ENCODE results near the gene IL11. TPM values are rescaled to one million over a fixed set of nuclear protein-coding genes. Genes with fewer than 3 reads are reported as not detected.
A peak's percentile ranks its signal among the peaks of the same experiment; 100 is the strongest.

IL11 gene
- total and polyA plus RNA-seq, 2 of the 13 experiments (the other 11 are each of a cell fraction or from before 2014, with no cell fraction given): 2.5 to 2.9 TPM

DNA sequence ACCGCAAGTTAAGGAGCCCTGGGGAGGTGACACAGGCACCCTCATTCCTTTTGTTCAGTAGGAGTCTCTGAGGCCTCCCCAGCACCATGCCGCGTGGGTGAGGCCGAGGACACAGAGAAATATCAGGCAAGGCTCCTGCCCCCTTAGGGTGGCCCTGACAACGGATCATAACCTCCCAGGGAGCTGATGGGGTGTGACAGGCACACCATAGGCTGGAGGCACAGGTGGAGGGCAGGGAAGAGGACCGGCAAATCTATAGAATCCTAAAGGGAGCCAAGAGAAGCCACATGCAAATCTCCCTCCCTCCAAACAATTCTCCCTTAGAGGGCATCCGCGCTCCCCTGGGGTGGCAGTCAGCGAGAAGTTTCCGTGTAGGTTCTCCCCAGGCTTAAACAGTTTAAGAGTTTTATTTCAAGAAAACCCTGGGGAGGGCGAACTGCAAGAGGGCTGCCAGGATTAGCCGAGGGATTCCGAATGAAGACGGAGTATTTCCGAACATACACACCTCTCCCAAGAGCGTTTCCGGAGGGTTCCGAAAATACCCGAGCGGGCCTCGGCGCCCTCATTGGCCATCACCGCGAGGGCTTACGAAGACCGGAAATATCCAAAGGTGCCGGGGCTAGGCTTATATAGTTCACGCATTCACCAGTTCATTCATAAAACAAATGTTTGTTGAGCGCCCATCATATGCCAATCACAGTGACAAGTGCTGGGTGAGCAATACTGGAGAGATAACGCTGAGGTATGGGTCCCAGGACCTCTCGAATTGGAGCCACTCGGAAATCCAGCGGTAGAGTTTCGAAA, 14.9 kb upstream of the IL11 start (continued):
- TF ChIP-seq FOSL2 (CRISPR knock-in tag; IDR thresholded peaks at IDR 0.05): no peak
- no peak for TF ChIP-seq RFXANK (CRISPR knock-in tag; IDR thresholded peaks at IDR 0.05)
- no peak for TF ChIP-seq MTA1 (CRISPR knock-in tag; IDR thresholded peaks at IDR 0.05; ENCODE audit: borderline replicate concordance)
- TF ChIP-seq ZNF800 (CRISPR knock-in tag; IDR thresholded peaks at IDR 0.05): 0 out of 2 replicates have a peak, but pooled peaks have one; percentile 40
- peak; percentile 83; the same call in 1 of the 2 replicates for TF ChIP-seq PHF21A (CRISPR knock-in tag; IDR thresholded peaks at IDR 0.05)
- TF ChIP-seq BHLHE40 (IDR thresholded peaks at IDR 0.05; ENCODE audit: low read length): no peak
- no peak for TF ChIP-seq NR2C2 (CRISPR knock-in tag; IDR thresholded peaks at IDR 0.05; ENCODE audit: borderline replicate concordance)
- 0 out of 2 replicates have a peak, but pooled peaks have one; percentile 47 for TF ChIP-seq ZNF232 (CRISPR knock-in tag; IDR thresholded peaks at IDR 0.05; ENCODE audit: borderline replicate concordance)
- TF ChIP-seq, protein P1, sequence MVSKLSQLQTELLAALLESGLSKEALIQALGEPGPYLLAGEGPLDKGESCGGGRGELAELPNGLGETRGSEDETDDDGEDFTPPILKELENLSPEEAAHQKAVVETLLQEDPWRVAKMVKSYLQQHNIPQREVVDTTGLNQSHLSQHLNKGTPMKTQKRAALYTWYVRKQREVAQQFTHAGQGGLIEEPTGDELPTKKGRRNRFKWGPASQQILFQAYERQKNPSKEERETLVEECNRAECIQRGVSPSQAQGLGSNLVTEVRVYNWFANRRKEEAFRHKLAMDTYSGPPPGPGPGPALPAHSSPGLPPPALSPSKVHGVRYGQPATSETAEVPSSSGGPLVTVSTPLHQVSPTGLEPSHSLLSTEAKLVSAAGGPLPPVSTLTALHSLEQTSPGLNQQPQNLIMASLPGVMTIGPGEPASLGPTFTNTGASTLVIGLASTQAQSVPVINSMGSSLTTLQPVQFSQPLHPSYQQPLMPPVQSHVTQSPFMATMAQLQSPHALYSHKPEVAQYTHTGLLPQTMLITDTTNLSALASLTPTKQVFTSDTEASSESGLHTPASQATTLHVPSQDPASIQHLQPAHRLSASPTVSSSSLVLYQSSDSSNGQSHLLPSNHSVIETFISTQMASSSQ (IDR thresholded peaks at IDR 0.05; ENCODE audit: low read depth): no peak
- TF ChIP-seq, protein P1 (CRISPR knock-in tag; IDR thresholded peaks at IDR 0.05; ENCODE audit: borderline replicate concordance): no peak
- TF ChIP-seq ZNF337 (CRISPR knock-in tag; IDR thresholded peaks at IDR 0.05; ENCODE audit: borderline replicate concordance, low read depth): no peak
- no peak for TF ChIP-seq KLF9 (CRISPR knock-in tag; IDR thresholded peaks at IDR 0.05; ENCODE audit: low read depth)
- no peak for TF ChIP-seq ZNF10 (CRISPR knock-in tag; IDR thresholded peaks at IDR 0.05; ENCODE audit: borderline replicate concordance, low read depth)
- TF ChIP-seq ARHGAP35 (CRISPR knock-in tag; IDR thresholded peaks at IDR 0.05; ENCODE audit: borderline replicate concordance): no peak
- TF ChIP-seq, protein P2, sequence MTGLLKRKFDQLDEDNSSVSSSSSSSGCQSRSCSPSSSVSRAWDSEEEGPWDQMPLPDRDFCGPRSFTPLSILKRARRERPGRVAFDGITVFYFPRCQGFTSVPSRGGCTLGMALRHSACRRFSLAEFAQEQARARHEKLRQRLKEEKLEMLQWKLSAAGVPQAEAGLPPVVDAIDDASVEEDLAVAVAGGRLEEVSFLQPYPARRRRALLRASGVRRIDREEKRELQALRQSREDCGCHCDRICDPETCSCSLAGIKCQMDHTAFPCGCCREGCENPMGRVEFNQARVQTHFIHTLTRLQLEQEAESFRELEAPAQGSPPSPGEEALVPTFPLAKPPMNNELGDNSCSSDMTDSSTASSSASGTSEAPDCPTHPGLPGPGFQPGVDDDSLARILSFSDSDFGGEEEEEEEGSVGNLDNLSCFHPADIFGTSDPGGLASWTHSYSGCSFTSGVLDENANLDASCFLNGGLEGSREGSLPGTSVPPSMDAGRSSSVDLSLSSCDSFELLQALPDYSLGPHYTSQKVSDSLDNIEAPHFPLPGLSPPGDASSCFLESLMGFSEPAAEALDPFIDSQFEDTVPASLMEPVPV (CRISPR knock-in tag; IDR thresholded peaks at IDR 0.05): peak; percentile 54; the same call in 1 of the 2 replicates
- TF ChIP-seq SSRP1 (CRISPR knock-in tag; IDR thresholded peaks at IDR 0.05): no peak
- TF ChIP-seq PTBP1 (IDR thresholded peaks at IDR 0.05; ENCODE audit: low read depth, low read length, poor library complexity, severe bottlenecking): no peak
- peak; percentile 76; the same call in 1 of the 2 replicates for TF ChIP-seq DNMT3B (CRISPR knock-in tag; conservative IDR thresholded peaks at IDR 0.05)
- TF ChIP-seq ZNF749 (CRISPR knock-in tag; IDR thresholded peaks at IDR 0.05; ENCODE audit: borderline replicate concordance): no peak; the same call in 1 of the 2 replicates
- peak; percentile 49; the same call in 1 of the 2 replicates for TF ChIP-seq ZNF558 (CRISPR knock-in tag; IDR thresholded peaks at IDR 0.05; ENCODE audit: borderline replicate concordance)
